Inferior parietal cortex (tissue), 1 donor: ENCODE data around the gene ALOX5AP.

ENCODE experiments used
- DNase-seq: peaks from one replicate; pipeline ENCODE4 v3.0.0-alpha.2; 2016; ENCODE audit errors: extremely low spot score

ALOX5AP gene

GRCh38 chr13:30759748-30760147 is 24.4 kb downstream of the ALOX5AP start:
- no peak for DNase-seq

- DNase-seq = no peak
Observed at GRCh38 chr13:30762643-30763042, 27.3 kb downstream of the ALOX5AP start.

GRCh38 chr13:30763786-30764413 is 28.6 kb downstream of the ALOX5AP start:
- no peak for DNase-seq

GRCh38 chr13:30766231-30766630 is 30.9 kb downstream of the ALOX5AP start:
- no peak for DNase-seq

- no peak for DNase-seq
Observed at GRCh38 chr13:30770929-30771328, 35.6 kb downstream of the ALOX5AP start.

- DNase-seq = no peak
Observed at GRCh38 chr13:30773561-30773960, 38.2 kb downstream of the ALOX5AP start.

GRCh38 chr13:30774214-30774730 is 38.9 kb downstream of the ALOX5AP start:
- no peak for DNase-seq

- no peak for DNase-seq
Observed at GRCh38 chr13:30776661-30777060, 41.3 kb downstream of the ALOX5AP start.

- DNase-seq = no peak
Observed at GRCh38 chr13:30779016-30779415, 43.7 kb downstream of the ALOX5AP start.

GRCh38 chr13:30779608-30780007 is 44.3 kb downstream of the ALOX5AP start:
- no peak for DNase-seq

- no peak for DNase-seq
Observed at GRCh38 chr13:30780338-30780981, 45.1 kb downstream of the ALOX5AP start.

- DNase-seq = no peak
Observed at GRCh38 chr13:30785191-30785850, 50.0 kb downstream of the ALOX5AP start.

GRCh38 chr13:30786648-30787047 is 51.3 kb downstream of the ALOX5AP start:
- no peak for DNase-seq

GRCh38 chr13:30787738-30788525 is 52.6 kb downstream of the ALOX5AP start:
- no peak for DNase-seq

- no peak for DNase-seq
Observed at GRCh38 chr13:30789166-30789862, 54.0 kb downstream of the ALOX5AP start.

- no peak for DNase-seq
Observed at GRCh38 chr13:30790592-30790991, 55.2 kb downstream of the ALOX5AP start.

GRCh38 chr13:30791354-30792001 is 56.1 kb downstream of the ALOX5AP start:
- DNase-seq = no peak

- peak; percentile 55 for DNase-seq
Observed at GRCh38 chr13:30792285-30793000, 57.1 kb downstream of the ALOX5AP start.

- DNase-seq = no peak
Observed at GRCh38 chr13:30796132-30796572, 60.8 kb downstream of the ALOX5AP start.
